Measurements from ENCODE around the gene DDX6. TPM values are rescaled to one million over a fixed set of nuclear protein-coding genes. Genes with fewer than 3 reads are reported as not detected.

Gene DDX6
- total RNA-seq, 2 donors from 2014 or later: 71.9 to 124 TPM

GRCh38 chr11:118705791-118706545 is 85.0 kb downstream of the DDX6 start:
- no peaks in the 10 kb centered on the region for H3K36me3 ChIP-seq
- no peaks in the 10 kb centered on the region for H3K27me3 ChIP-seq
- no peak for DNase-seq (ENCODE audit: low spot score)
- no peaks in the 10 kb centered on the region for H3K4me1 ChIP-seq
- no peak for TF ChIP-seq CTCF (IDR thresholded peaks at IDR 0.05)
- no peak overlapping the region for H3K4me3 ChIP-seq
- H3K9me3 ChIP-seq: no peaks in the 10 kb centered on the region
- no peak overlapping the region for H3K27ac ChIP-seq

- H3K36me3 ChIP-seq: no peaks in the 10 kb centered on the region
- peaks cover 0 to 6% of the 10 kb centered on the region in 2 donors for H3K9me3 ChIP-seq
- H3K4me1 ChIP-seq: no peaks in the 10 kb centered on the region
- no peak for DNase-seq (ENCODE audit: low spot score)
- H3K4me3 ChIP-seq: no peak overlapping the region
- no peaks in the 10 kb centered on the region for H3K27me3 ChIP-seq
- H3K27ac ChIP-seq: no peak overlapping the region
- no peak for TF ChIP-seq CTCF (IDR thresholded peaks at IDR 0.05)
Measured at GRCh38 chr11:118705111-118705741, 85.7 kb downstream of the DDX6 start.

GRCh38 chr11:118703563-118704106 is 87.3 kb downstream of the DDX6 start:
- Histone ChIP-seq H3K27ac (no peak overlapping the region), H3K36me3 (no peaks in the 10 kb centered on the region), H3K27me3 (no peaks in the 10 kb centered on the region), H3K4me1 (no peaks in the 10 kb centered on the region), H3K4me3 (no peak overlapping the region), H3K9me3 (peaks cover 0 to 9% of the 10 kb centered on the region in 2 donors)
- no peak for TF ChIP-seq CTCF (IDR thresholded peaks at IDR 0.05)
- no peak for DNase-seq (ENCODE audit: low spot score)

- no peaks in the 10 kb centered on the region for H3K36me3 ChIP-seq
- H3K27me3 ChIP-seq: no peaks in the 10 kb centered on the region
- no peaks in the 10 kb centered on the region for H3K4me1 ChIP-seq
- H3K27ac ChIP-seq: no peak overlapping the region
- DNase-seq (ENCODE audit: low spot score): no peak
- no peak overlapping the region for H3K4me3 ChIP-seq
- H3K9me3 ChIP-seq: peaks cover 0 to 9% of the 10 kb centered on the region in 2 donors
- TF ChIP-seq CTCF (IDR thresholded peaks at IDR 0.05): no peak
Measured at GRCh38 chr11:118699506-118700220, 91.3 kb downstream of the DDX6 start.

Other genes starting within 250 kb of the DDX6 start
- 10 to 100 TPM; 19.3 to 26.1 TPM for gene IFT46, start 225.2 kb downstream of the DDX6 start, total RNA-seq
- 100 to 1,000 TPM; 103 to 111 TPM for gene ARCN1, start 218.8 kb downstream of the DDX6 start, total RNA-seq
- gene PHLDB1, start 183.5 kb downstream of the DDX6 start, total RNA-seq: 100 to 1,000 TPM; 102 to 105 TPM
- not detected for gene TREH, start 111.5 kb downstream of the DDX6 start, total RNA-seq
- gene CXCR5, start 92.7 kb upstream of the DDX6 start, total RNA-seq: under 1 TPM in 1 of 2 donors, not detected in 1; 0.16 TPM
- 10 to 100 TPM; 17.5 to 43.7 TPM for gene BCL9L, start 134.8 kb upstream of the DDX6 start, total RNA-seq
- gene UPK2, start 165.1 kb upstream of the DDX6 start, total RNA-seq: not detected
- not detected for gene FOXR1, start 180.6 kb upstream of the DDX6 start, total RNA-seq
- 10 to 100 TPM in 1 of 2 donors, 1 to 10 TPM in 1; 8.7 to 11.9 TPM for gene CENATAC, start 207.0 kb upstream of the DDX6 start, total RNA-seq
- gene RPS25, start 227.2 kb upstream of the DDX6 start, total RNA-seq: 1,000 to 10,000 TPM in 1 of 2 donors, 100 to 1,000 TPM in 1; 812 to 1,966 TPM
- 10 to 100 TPM; 26.1 to 37.2 TPM for gene TRAPPC4, start 227.6 kb upstream of the DDX6 start, total RNA-seq
- gene SLC37A4, start 239.7 kb upstream of the DDX6 start, total RNA-seq: 10 to 100 TPM in 1 of 2 donors, 1 to 10 TPM in 1; 8.2 to 11.1 TPM

Data from right atrium auricular region (tissue), 2 donors.